ENCODE data around the gene DCAF16. TPM values are rescaled to one million over a fixed set of nuclear protein-coding genes. Genes with fewer than 3 reads are reported as not detected.

Gene DCAF16
- total RNA-seq, 1 donor from 2014 or later = 18.9 TPM

Other genes with a start within 250 kb of the DCAF16 start
- gene LAP3, start 233.6 kb downstream of the DCAF16 start, total RNA-seq = 100 and 163 TPM in 2 replicates
- 8.9 and 11.7 TPM in 2 replicates for gene MED28, start 196.1 kb downstream of the DCAF16 start, total RNA-seq
- gene FAM184B, start 29.1 kb downstream of the DCAF16 start, total RNA-seq = not detected in 2 replicates
- 1.5 and 14.4 TPM in 2 replicates for gene NCAPG, start 222 bp upstream of the DCAF16 start, total RNA-seq
- 25.4 and 28.3 TPM in 2 replicates for gene LCORL, start 211.0 kb upstream of the DCAF16 start, total RNA-seq